NAMALWA (cell line): ENCODE measurements around the gene EVI5.
"Not testable (repeated sequence)": the region's sequence is repeated elsewhere in the genome, so short reads cannot be mapped to it uniquely, and the experiment has no call there.

Experiments used
- DNase-seq: peaks from one replicate; pipeline ENCODE4 v3.0.0-alpha.2; 2015; ENCODE audit warnings: low spot score

EVI5 gene

DNA sequence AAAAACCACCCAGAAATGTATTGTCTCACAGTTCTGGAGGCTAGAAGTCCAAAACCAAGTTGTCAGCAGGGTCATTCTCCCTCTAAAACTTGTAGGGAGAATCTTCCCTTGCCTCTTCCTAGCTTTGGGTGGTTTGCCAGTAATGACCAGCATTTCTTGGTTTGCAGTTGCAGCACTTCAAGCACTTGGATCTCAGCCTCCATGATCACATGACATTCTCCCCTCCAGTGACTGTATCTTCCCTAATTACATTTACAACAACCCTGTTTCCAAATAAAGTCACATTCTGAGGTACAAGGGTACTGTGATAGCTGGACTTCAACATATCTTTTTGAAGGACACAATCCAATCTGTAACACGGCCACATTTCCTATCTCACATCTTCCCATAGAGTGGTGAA, 37.2 kb downstream of the EVI5 start:
- no peak for DNase-seq

- not testable (repeated sequence) for DNase-seq
Measured at GRCh38 chr1:92746255-92746654, 38.7 kb downstream of the EVI5 start.

DNA sequence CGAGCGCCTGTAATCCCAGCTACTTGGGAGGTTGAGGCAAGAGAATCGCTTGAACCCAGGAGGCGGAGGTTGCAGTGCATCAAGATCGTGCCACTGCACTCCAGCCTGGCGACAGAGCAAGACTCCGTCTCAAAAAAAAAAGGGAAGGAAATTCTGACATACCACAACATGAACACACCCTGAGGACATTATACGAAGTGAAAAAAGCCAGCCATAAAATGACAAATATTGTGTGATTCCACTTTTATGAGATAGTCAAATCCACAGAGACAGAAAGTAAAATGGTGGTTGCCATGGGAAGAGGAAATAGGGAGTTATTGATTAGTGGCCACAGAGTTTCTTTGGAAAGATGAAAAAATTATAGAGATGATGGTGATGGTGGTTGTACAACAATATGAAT, 41.7 kb downstream of the EVI5 start:
- DNase-seq: no peak

GRCh38 chr1:92739669-92740524, 45.0 kb downstream of the EVI5 start:
- DNase-seq: no peak

DNA sequence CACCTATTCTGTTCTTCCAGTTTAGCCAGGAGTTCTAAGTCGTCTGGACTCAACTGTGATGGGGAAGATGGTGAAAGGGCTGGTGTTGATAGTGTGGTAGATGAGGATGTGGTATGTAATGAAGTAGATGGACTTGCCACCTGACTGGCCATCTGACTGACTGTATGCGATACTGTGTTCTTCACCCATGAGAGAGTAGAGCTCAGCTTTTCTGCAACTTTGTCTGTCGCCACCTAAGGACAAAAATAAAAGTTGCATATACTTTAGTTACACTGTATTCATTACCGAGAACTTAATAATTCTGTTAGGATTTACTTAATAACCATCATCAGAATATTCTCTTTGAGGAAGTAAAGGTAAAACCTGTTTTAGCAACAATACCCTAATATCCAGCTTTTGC, 48.5 kb downstream of the EVI5 start:
- DNase-seq: peak; percentile 59

DNA sequence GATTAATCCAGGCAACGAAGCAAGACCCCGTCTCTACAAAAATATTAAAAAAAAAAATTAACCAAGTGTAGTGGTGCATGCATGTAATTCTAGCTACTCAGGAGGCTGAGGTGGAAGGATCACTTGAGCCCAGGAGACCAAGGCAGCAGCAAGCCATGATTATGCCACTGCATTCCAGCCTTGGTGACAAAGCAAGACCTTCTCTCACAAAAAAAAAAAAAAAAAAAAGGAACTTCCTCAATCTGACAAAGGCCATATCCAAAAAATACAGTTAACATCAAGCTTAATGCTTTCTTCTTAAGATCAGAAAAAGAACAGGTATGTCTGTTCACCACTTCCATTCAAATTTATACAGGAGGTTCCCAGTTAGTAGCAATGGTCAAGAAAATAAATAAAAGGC, 54.4 kb downstream of the EVI5 start:
- no peak for DNase-seq

DNA sequence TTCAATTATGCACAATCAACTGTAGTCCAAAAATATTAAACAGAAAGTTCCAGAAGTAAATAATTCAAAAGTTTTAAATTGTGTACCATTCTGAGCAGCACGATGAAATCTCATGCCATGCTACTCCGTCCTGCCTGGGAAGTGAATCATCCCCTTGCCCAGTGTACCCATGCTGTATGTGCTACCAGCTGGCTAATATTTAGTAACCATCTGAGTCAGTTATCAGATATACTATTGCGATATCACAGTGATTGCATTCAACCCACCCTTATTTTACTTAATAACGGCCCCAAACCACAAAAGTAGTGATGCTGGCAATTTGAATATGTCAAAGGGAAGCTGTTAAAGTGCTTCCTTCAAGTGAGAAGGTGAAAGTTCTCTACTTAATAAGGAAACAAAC, 56.2 kb downstream of the EVI5 start:
- DNase-seq: no peak

DNA sequence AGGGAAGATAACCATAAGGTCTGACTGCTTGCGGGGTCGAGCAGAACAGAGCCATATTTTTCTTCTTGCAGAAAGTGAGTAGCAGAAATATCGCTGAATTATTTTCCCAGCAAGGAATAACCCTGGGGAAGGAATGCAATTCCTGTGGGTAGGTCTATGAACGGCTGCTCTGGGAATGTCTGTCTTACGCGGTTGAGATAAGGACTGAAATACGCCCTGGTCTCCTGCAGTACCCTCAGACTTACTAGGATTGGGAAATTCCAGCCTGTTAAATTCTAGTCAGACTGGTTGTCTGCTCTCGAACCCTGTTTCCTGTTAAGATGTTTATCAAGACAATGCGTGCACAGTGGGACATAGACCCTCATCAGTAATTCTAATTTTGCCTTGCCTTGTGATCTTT, 61.2 kb downstream of the EVI5 start:
- not testable (repeated sequence) for DNase-seq

GRCh38 chr1:92721886-92722285, 63.0 kb downstream of the EVI5 start:
- no peak for DNase-seq

GRCh38 chr1:92721157-92721556, 63.8 kb downstream of the EVI5 start:
- not testable (repeated sequence) for DNase-seq

DNA sequence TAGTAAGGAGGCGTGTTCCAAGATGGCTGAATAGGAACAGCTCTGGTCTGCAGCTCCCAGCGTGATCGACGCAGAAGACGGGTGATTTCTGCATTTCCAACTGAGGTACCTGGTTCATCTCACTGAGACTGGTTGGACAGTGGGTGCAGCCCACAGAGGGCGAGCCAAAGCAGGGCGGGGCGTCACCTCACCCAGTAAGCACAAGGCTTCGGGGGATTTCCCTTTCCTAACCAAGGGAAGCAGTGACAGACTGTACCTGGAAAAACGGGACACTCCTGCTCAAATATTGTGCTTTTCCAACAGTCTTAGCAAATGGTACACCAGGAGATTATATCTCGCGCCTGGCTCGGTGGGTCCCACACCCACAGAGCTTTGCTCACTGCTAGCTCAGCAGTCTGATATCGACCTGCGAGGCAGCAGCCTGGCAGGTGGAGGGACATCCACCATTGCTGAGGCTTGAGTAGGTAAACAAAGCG, 69.4 kb downstream of the EVI5 start:
- not testable (repeated sequence) for DNase-seq

DNA sequence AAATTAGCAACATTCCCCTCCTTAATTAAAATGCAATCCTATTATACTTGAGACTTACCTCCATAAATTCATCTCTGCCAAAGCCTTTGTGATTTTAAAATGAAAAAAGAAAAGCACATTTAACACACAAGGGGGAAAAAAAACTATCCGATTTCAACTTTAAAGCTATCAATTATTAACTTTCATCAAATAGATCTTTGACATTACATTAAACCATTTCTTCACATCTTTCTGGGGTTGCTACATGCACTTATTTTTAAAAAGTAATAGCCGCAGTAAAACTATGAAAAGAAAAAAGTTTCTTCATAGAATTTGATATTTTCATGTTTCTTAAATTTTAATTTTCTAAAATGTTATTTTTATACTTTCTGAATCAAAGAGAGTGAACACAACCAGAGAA, 71.0 kb downstream of the EVI5 start:
- DNase-seq: no peak

- DNase-seq: no peak
Measured at GRCh38 chr1:92711473-92712165, 73.3 kb downstream of the EVI5 start.

GRCh38 chr1:92709738-92710137, 75.2 kb downstream of the EVI5 start:
- no peak for DNase-seq

GRCh38 chr1:92708368-92708950, 76.4 kb downstream of the EVI5 start:
- no peak for DNase-seq

DNA sequence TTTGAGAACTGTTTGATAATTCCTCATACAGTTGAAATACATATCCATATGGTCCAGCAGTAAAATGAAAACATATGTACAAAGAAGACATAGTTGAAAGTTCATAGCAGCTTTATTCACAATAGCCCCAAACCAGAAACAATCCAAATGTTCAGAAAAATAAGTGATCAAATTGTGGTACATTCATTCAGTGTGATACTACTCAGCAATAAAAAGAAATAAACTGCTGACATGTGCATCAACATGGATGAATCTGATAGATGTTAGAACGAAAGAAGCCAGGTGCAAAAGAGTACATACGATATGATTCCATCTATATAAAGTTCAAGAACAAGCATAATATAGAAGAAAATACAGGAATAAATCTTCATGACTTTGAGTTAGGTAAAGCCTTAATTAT, 77.2 kb downstream of the EVI5 start:
- no peak for DNase-seq

DNA sequence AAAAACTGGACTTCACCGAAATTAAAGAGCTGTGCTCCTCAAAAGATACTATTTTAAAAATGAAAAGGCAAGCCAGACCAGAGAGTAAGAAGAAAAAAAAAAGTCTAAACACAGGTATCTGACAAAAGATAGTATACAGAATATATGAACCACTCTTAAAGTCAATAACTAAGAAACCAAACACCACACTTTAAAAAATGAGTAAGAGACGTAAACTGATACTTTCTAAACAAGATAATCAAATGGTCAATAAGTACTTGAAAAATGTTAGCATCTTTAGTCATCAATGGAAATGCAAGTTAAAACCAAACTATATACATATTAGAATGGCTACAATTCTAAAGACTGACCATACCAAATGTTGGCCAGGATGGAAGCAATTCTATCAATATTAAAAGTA, 77.6 kb downstream of the EVI5 start:
- no peak for DNase-seq

- no peak for DNase-seq
Measured at GRCh38 chr1:92705446-92705845, 79.5 kb downstream of the EVI5 start.

- DNase-seq: no peak
Measured at GRCh38 chr1:92701147-92701546, 83.8 kb downstream of the EVI5 start.

- DNase-seq: no peak
Measured at GRCh38 chr1:92698932-92699331, 86.0 kb downstream of the EVI5 start.

- DNase-seq: no peak
Measured at GRCh38 chr1:92695104-92695503, 89.8 kb downstream of the EVI5 start.

- peak; percentile 21 for DNase-seq
Measured at GRCh38 chr1:92691925-92692324, 93.0 kb downstream of the EVI5 start.
